GM13976 (cell line): ENCODE results near the gene MPC1.

Source experiments
- DNase-seq: peaks from one replicate; pipeline ENCODE4 v3.0.0; 2012; ENCODE audit warnings: low spot score
- CTCF ChIP-seq: IDR thresholded peaks from 2 replicates; pipeline ENCODE4 v1.5.1; 2012; ENCODE audit warnings: borderline replicate concordance, mild to moderate bottlenecking; ENCODE audit not compliant: insufficient read depth; ENCODE audit errors: extremely low read depth, missing control alignments, control extremely low read depth
- in situ Hi-C: fragments of 300-500 bp; cut with MboI; formaldehyde crosslinking; loops from one replicate; pipeline ENCODE4 v1.12.0; 2022; ENCODE audit warnings: low sequenced_read_pairs, mixed read lengths, inconsistent platforms; ENCODE audit not compliant: unreplicated experiment

Gene MPC1

GRCh38 chr6:166323395-166323794, 59.3 kb downstream of the MPC1 start:
- in situ Hi-C loops = no loop called here
- TF ChIP-seq CTCF = no peak
- DNase-seq = no peak

GRCh38 chr6:166318649-166319600, 63.8 kb downstream of the MPC1 start:
- no peak for DNase-seq
- no peak for TF ChIP-seq CTCF
- in situ Hi-C loops = no loop called here

GRCh38 chr6:166318227-166318626, 64.5 kb downstream of the MPC1 start:
- no peak for TF ChIP-seq CTCF
- DNase-seq = no peak
- in situ Hi-C loops = no loop called here

GRCh38 chr6:166317261-166318212, 65.2 kb downstream of the MPC1 start:
- in situ Hi-C loops = no loop called here

GRCh38 chr6:166315436-166315835, 67.3 kb downstream of the MPC1 start:
- DNase-seq = no peak
- no peak for TF ChIP-seq CTCF
- in situ Hi-C loops = no loop called here

More at GRCh38 chr6:166317261-166318212, 65.2 kb downstream of the MPC1 start:
- DNase-seq = no peak
- TF ChIP-seq CTCF = no peak
